ENCODE results near the gene VPS35L.
A peak's percentile ranks its signal among the peaks of the same experiment; 100 is the strongest.
"Not testable (repeated sequence)": the region's sequence is repeated elsewhere in the genome, so short reads cannot be mapped to it uniquely, and the experiment has no call there.

The VPS35L gene

GRCh38 chr16:19715566-19715965, 160.1 kb downstream of the VPS35L start:
- no peak for DNase-seq

- DNase-seq, result no peak
Measured at GRCh38 chr16:19716183-19716582, 160.7 kb downstream of the VPS35L start.

GRCh38 chr16:19716728-19717127, 161.2 kb downstream of the VPS35L start:
- DNase-seq, result not testable (repeated sequence)

GRCh38 chr16:19717314-19717713, 161.8 kb downstream of the VPS35L start:
- peak in 1 of 6 experiments; percentile 24 for DNase-seq

- peak; percentile 77 to 87 (median 84) for DNase-seq
Measured at GRCh38 chr16:19717741-19718623, 162.5 kb downstream of the VPS35L start, which contains the start of the genes IQCK and KNOP1. TSS of gene IQCK (plus strand) at chr16:19718271. CDS start at chr16:19718307, 36 bp downstream. TSS of gene KNOP1 (minus strand) at chr16:19718227. CDS start at chr16:19715035, 3,192 bp downstream.

GRCh38 chr16:19718624-19718965, 163.1 kb downstream of the VPS35L start:
- DNase-seq, result peak in 1 of 6 experiments; percentile 4

- no peak for DNase-seq
Measured at GRCh38 chr16:19722269-19722952, 166.9 kb downstream of the VPS35L start.

GRCh38 chr16:19722981-19723380, 167.5 kb downstream of the VPS35L start:
- no peak for DNase-seq

GRCh38 chr16:19728636-19728965, 173.1 kb downstream of the VPS35L start:
- no peak for DNase-seq

GRCh38 chr16:19733551-19733950, 178.0 kb downstream of the VPS35L start:
- no peak for DNase-seq

- no peak for DNase-seq
Measured at GRCh38 chr16:19735074-19735867, 179.8 kb downstream of the VPS35L start.

- DNase-seq, result no peak
Measured at GRCh38 chr16:19737306-19738038, 182.0 kb downstream of the VPS35L start.

- DNase-seq, result no peak
Measured at GRCh38 chr16:19741354-19741753, 185.9 kb downstream of the VPS35L start.

- no peak for DNase-seq
Measured at GRCh38 chr16:19743816-19744159, 188.3 kb downstream of the VPS35L start.

GRCh38 chr16:19744670-19745069, 189.2 kb downstream of the VPS35L start:
- no peak for DNase-seq

GRCh38 chr16:19745286-19746010, 189.9 kb downstream of the VPS35L start:
- no peak for DNase-seq

GRCh38 chr16:19746561-19746960, 191.1 kb downstream of the VPS35L start:
- no peak for DNase-seq

- DNase-seq, result no peak
Measured at GRCh38 chr16:19748389-19749168, 193.1 kb downstream of the VPS35L start.

- no peak for DNase-seq
Measured at GRCh38 chr16:19749571-19750080, 194.1 kb downstream of the VPS35L start.
